GM12878 (cell line): ENCODE data around the gene WBP1L. TPM values are rescaled to one million over a fixed set of nuclear protein-coding genes. Genes with fewer than 3 reads are reported as not detected.

Source experiments
- ATAC-seq: fragments of 200-7000 bp; cut with Tn5 transposase; 3 replicates; pipeline ENCODE4 v1.9.1; 2020; ENCODE audit warnings: mild to moderate bottlenecking, moderate library complexity
- BruUV-seq: library from RNA; stranded (reverse); fragments of 400-500 nt; replicated peaks from 2 replicates; lab custom pipeline; 2021; lab: Mats Ljungman, UMichigan
- CTCF ChIA-PET: fragments of 300-600 bp; sonication (Branson Sonifier 250); formaldehyde crosslinking; extraction: SDS; loops from one replicate; lab custom pipeline; 2021; ENCODE audit warnings: inconsistent platforms; lab: Yijun Ruan, JAX
- POLR2A ChIA-PET: fragments of 350-600 bp; formaldehyde crosslinking; extraction: SDS; loops from one replicate; lab custom pipeline; 2021; ENCODE audit warnings: inconsistent platforms; lab: Charles Lee
- RAD21 ChIA-PET: fragments of 300-600 bp; sonication (Branson Sonifier 250); formaldehyde crosslinking; loops from one replicate; lab custom pipeline; 2023; ENCODE audit warnings: antibody characterized with exemption; ENCODE audit not compliant: unreplicated experiment; lab: Charles Lee
- SMC1A ChIA-PET: fragments of 300-600 bp; sonication (Branson Sonifier 250); formaldehyde crosslinking; loops from one replicate; lab custom pipeline; 2023; ENCODE audit not compliant: unreplicated experiment, uncharacterized antibody; lab: Charles Lee
- DNase-seq: peaks from one replicate; pipeline ENCODE4 v3.0.0-alpha.2; 2011; ENCODE audit warnings: low read depth, low spot score
- FAIRE-seq: peaks from 3 replicates; lab custom pipeline; 2011; peaks lifted over from hg19 to GRCh38; lab: Jason Lieb, UNC
- H2AFZ ChIP-seq: 2 replicates; pipeline ENCODE4 v1.6.0; 2011; ENCODE audit warnings: low read depth, low read length, control low read depth; ENCODE audit not compliant: control insufficient read depth
- H3K27ac ChIP-seq: 2 replicates; pipeline ENCODE4 v1.5.1; 2011; ENCODE audit warnings: control low read depth; ENCODE audit not compliant: control insufficient read depth, insufficient read depth
- H3K27me3 ChIP-seq, 2 experiments: replicated peaks in 1 of 2; 2 replicates each; pipeline versions ENCODE4 v1.6.0 to v1.6.1; 2011; ENCODE audit warnings: low read length in 1 of 2; ENCODE audit not compliant: control insufficient read depth in 2 of 2, insufficient read depth in 2 of 2
- H3K36me3 ChIP-seq, 2 experiments: 2 replicates each; pipeline ENCODE4 v1.5.1; 2011; ENCODE audit warnings: low read length in 1 of 2; ENCODE audit not compliant: control insufficient read depth in 2 of 2, insufficient read depth in 2 of 2
- H3K4me1 ChIP-seq: 2 replicates; pipeline ENCODE4 v1.6.1; 2011; ENCODE audit warnings: mild to moderate bottlenecking, low read length, moderate library complexity, mixed read lengths; ENCODE audit not compliant: control insufficient read depth, insufficient read depth
- H3K4me2 ChIP-seq: 2 replicates; pipeline ENCODE4 v1.6.0; 2011; ENCODE audit warnings: control low read depth; ENCODE audit not compliant: control insufficient read depth, insufficient read depth
- H3K4me3 ChIP-seq: fragments of 200-600 bp; sonication (generic); 2 replicates; pipeline ENCODE4 v1.5.1; 2016
- H3K79me2 ChIP-seq: 2 replicates; pipeline ENCODE4 v1.6.0; 2011; ENCODE audit warnings: low read length; ENCODE audit not compliant: control insufficient read depth, insufficient read depth
- H3K9ac ChIP-seq: 2 replicates; pipeline ENCODE4 v1.8.0; 2011; ENCODE audit warnings: low read length, control low read depth, mixed read lengths; ENCODE audit not compliant: control insufficient read depth, insufficient read depth
- H3K9me3 ChIP-seq: replicated peaks from 3 replicates; pipeline ENCODE4 v1.5.1; 2011; ENCODE audit warnings: mild to moderate bottlenecking, low read length; ENCODE audit not compliant: control insufficient read depth, insufficient read depth
- H4K20me1 ChIP-seq: 2 replicates; pipeline ENCODE4 v1.6.0; 2011; ENCODE audit not compliant: control insufficient read depth, insufficient read depth
- BCL3 ChIP-seq: IDR thresholded peaks from 2 replicates; pipeline ENCODE4 v1.6.1; 2011; ENCODE audit warnings: borderline replicate concordance, low read depth, mild to moderate bottlenecking, moderate library complexity, low read length; ENCODE audit not compliant: insufficient read depth, poor library complexity, severe bottlenecking
- CHD4 ChIP-seq: fragments of 200-600 bp; sonication (generic); IDR thresholded peaks from 2 replicates; pipeline ENCODE4 v1.6.1; 2016; ENCODE audit warnings: mild to moderate bottlenecking
- EP300 ChIP-seq, 2 experiments: fragments of 150-350 bp in 1 of 2; IDR thresholded peaks; 2 replicates each; pipeline ENCODE4 v1.6.1; 2011 to 2012; ENCODE audit warnings: low read depth in 2 of 2, low read length in 2 of 2, borderline replicate concordance in 1 of 2, improper control_type of control experiment in 1 of 2, inconsistent platforms in 1 of 2; ENCODE audit not compliant: control insufficient read depth in 1 of 2
- HSF1 ChIP-seq: fragments of 150-350 bp; IDR thresholded peaks from 2 replicates; pipeline ENCODE4 v1.6.1; 2014; ENCODE audit warnings: mild to moderate bottlenecking, low read depth, low read length
- JUND ChIP-seq: IDR thresholded peaks from 2 replicates; pipeline ENCODE4 v1.6.1; 2012; ENCODE audit warnings: low read depth, mild to moderate bottlenecking, low read length, improper control_type of control experiment, moderate library complexity
- LARP7 ChIP-seq: fragments of 450-650 bp; IDR thresholded peaks from 2 replicates; pipeline ENCODE4 v1.6.1; 2017; ENCODE audit warnings: mild to moderate bottlenecking
- NFYA ChIP-seq: IDR thresholded peaks from 2 replicates; pipeline ENCODE4 v1.6.1; 2011; ENCODE audit warnings: low read depth, mild to moderate bottlenecking, low read length, improper control_type of control experiment, borderline replicate concordance
- NRF1 ChIP-seq: conservative IDR thresholded peaks from 2 replicates; pipeline ENCODE4 v1.6.1; 2011; ENCODE audit warnings: mild to moderate bottlenecking, low read depth, low read length, improper control_type of control experiment
- RCOR1 ChIP-seq: conservative IDR thresholded peaks from 2 replicates; pipeline ENCODE4 v1.6.1; 2012; ENCODE audit warnings: low read depth, low read length, improper control_type of control experiment
- RELB ChIP-seq: fragments of 450-650 bp; IDR thresholded peaks from 2 replicates; pipeline ENCODE4 v1.6.1; 2017; ENCODE audit warnings: low read depth, mild to moderate bottlenecking, moderate library complexity
- SIN3A ChIP-seq: IDR thresholded peaks from 2 replicates; pipeline ENCODE4 v1.6.1; 2012; ENCODE audit warnings: low read depth, low read length, improper control_type of control experiment
- SMAD1 ChIP-seq: fragments of 450-650 bp; IDR thresholded peaks from 2 replicates; pipeline ENCODE4 v1.6.1; 2018; ENCODE audit warnings: mild to moderate bottlenecking, low read depth; ENCODE audit not compliant: partially characterized antibody
- ZNF207 ChIP-seq: fragments of 450-650 bp; IDR thresholded peaks from 2 replicates; pipeline ENCODE4 v1.6.1; 2014; ENCODE audit warnings: antibody characterized with exemption, mild to moderate bottlenecking, borderline replicate concordance
- WGBS: methylation state at CpG from one replicate; pipeline ENCODE4 v1.1.6; 2016; ENCODE audit warnings: low lambda C conversion rate; ENCODE audit not compliant: insufficient replicate concordance, insufficient coverage; ENCODE audit errors: missing lambda C conversion rate; 5-methylcytosine and 5-hydroxymethylcytosine counted together
- in situ Hi-C: fragments of 300-500 bp; cut with MboI; formaldehyde crosslinking; loops from 9 replicates; pipeline ENCODE4 v1.14.3; 2018; ENCODE audit warnings: mixed read lengths
- intact Hi-C: fragments of 100-400 bp; cut with micrococcal nuclease; formaldehyde crosslinking; loops from one replicate; pipeline ENCODE4 v1.14.2; 2022; ENCODE audit not compliant: unreplicated experiment
- polyA plus RNA-seq, 11 experiments: library from polyadenylated mRNA; depleted of rRNA in 4 of 11; unstranded in 6 of 11; stranded (reverse) in 5 of 11; fragments of >200 nt; fragmentation: Nextera tagmentation in 4 of 11; fragmentation: Illumina TruSeq in 1 of 11; extraction: Ambion mirVana in 4 of 11; extraction: Trizol in 1 of 11; gene quantifications; 1 replicate in 1 of 11; 2 replicates in 10 of 11; pipeline versions ENCODE4 v1.2.1 to v1.2.3, GENCODE V29; 2011 to 2016; ENCODE audit warnings: inconsistent platforms in 2 of 11, missing spikeins in 2 of 11, low read depth in 1 of 11
- total RNA-seq, 4 experiments: library from RNA; depleted of rRNA in 3 of 4; stranded (reverse); fragments of >200 nt in 3 of 4; fragmentation: Illumina TruSeq in 1 of 4; extraction: Trizol in 1 of 4; gene quantifications; 2 replicates each; pipeline versions ENCODE4 v1.2.1 to v1.2.3, GENCODE V29; 2013 to 2021

Gene WBP1L
- total and polyA plus RNA-seq, 10 of the 15 experiments (the other 5 are each of a cell fraction or from before 2014, with no cell fraction given), result 3.7 to 18.8 (median 12.3) TPM

- TF ChIP-seq BCL3, result no peak
- TF ChIP-seq CHD4, result no peak
- no peak for TF ChIP-seq EP300 (IDR thresholded peaks at IDR 0.05; ENCODE audit: borderline replicate concordance in 1 of 2, control insufficient read depth in 1 of 2, low read depth in 2 of 2, low read length in 2 of 2)
- TF ChIP-seq SIN3A, result no peak
- TF ChIP-seq RELB, result no peak
- TF ChIP-seq ZNF207, result no peak
Measured at GRCh38 chr10:102761981-102762380, 18.2 kb downstream of the WBP1L start (continued).

GRCh38 chr10:102762401-102763015 lies 18.8 kb downstream of the WBP1L start:
- Histone ChIP-seq H3K79me2 (peaks cover 5% of the 10 kb centered on the region), H3K4me2 (no peak overlapping the region), H3K27ac (no peak overlapping the region), H3K9ac (no peak overlapping the region), H2AFZ (no peak overlapping the region), H4K20me1 (no peaks in the 10 kb centered on the region), H3K4me3 (no peak overlapping the region), H3K4me1 (peaks cover 5% of the 10 kb centered on the region), H3K9me3 (peaks cover 3% of the 10 kb centered on the region; the same call in 2 of the 3 replicates), H3K27me3 (no peaks in the 10 kb centered on the region), H3K36me3 (peaks cover 0 to 4% of the 10 kb centered on the region in 2 experiments; a peak in 2 of 4 replicates)
- WGBS, result 90% methylated on average over 7 of the region's 7 CpGs
- intact Hi-C loops, result no loop called here
- BruUV-seq, result no TSS peak
- ChIA-PET POLR2A (no interaction called here), RAD21 (interaction anchor here (1.5 kb wide), 1 partner anchor 42 kb away, joined by 4 read pairs; no protein-coding TSS in a partner anchor), CTCF (interaction anchor here (4.7 kb wide), 1 partner anchor 10 kb away, joined by 32 read pairs; no protein-coding TSS in a partner anchor), SMC1A (interaction anchor here (1.0 to 2.5 kb wide), 3 partner anchors 9 to 22 kb away, joined by 3 to 9 read pairs (median 5); no protein-coding TSS in a partner anchor)
- ATAC-seq (no peak), DNase-seq (no peak), FAIRE-seq (no peak)
- in situ Hi-C loops, result no loop called here
- no peak for TF ChIP-seq SMAD1
- no peak for TF ChIP-seq NRF1
- TF ChIP-seq LARP7, result no peak
- TF ChIP-seq HSF1, result no peak
- TF ChIP-seq RCOR1, result no peak
- TF ChIP-seq NFYA, result no peak
- no peak for TF ChIP-seq JUND
